HepG2 (cell line): Measurements from ENCODE around the gene CNDP1. TPM values are rescaled to one million over a fixed set of nuclear protein-coding genes. Genes with fewer than 3 reads are reported as not detected.
A peak's percentile ranks its signal among the peaks of the same experiment; 100 is the strongest.

Source experiments
- BORCS8-MEF2B ChIP-seq: sonication (generic); formaldehyde crosslinking; IDR thresholded peaks from 2 replicates; pipeline ENCODE4 v1.8.0; 2022; ENCODE audit warnings: mild to moderate bottlenecking, missing genetic modification reagents
- HIVEP1 ChIP-seq: sonication (generic); formaldehyde crosslinking; IDR thresholded peaks from 2 replicates; pipeline ENCODE4 v1.4.0; 2020; ENCODE audit warnings: mild to moderate bottlenecking, missing genetic modification reagents
- KDM4B ChIP-seq: sonication (generic); formaldehyde crosslinking; IDR thresholded peaks from 2 replicates; pipeline ENCODE4 v1.4.0; 2020; ENCODE audit warnings: missing genetic modification reagents
- NFYC ChIP-seq: IDR thresholded peaks from 2 replicates; pipeline ENCODE4 v1.6.1; 2016; ENCODE audit warnings: missing genetic modification reagents, missing compliant biosample characterization
- NR2F2 ChIP-seq: IDR thresholded peaks from 2 replicates; pipeline ENCODE4 v1.6.1; 2012; ENCODE audit warnings: low read depth, inconsistent platforms, borderline replicate concordance
- POGZ ChIP-seq: sonication (generic); formaldehyde crosslinking; IDR thresholded peaks from 2 replicates; pipeline ENCODE4 v1.4.0; 2020; ENCODE audit warnings: mild to moderate bottlenecking, missing genetic modification reagents
- REST ChIP-seq, 2 experiments: IDR thresholded peaks; 2 replicates each; pipeline ENCODE4 v1.6.1; 2011 to 2012; ENCODE audit warnings: low read length in 2 of 2, borderline replicate concordance in 1 of 2, low read depth in 1 of 2, mild to moderate bottlenecking in 1 of 2, moderate library complexity in 1 of 2
- RORA ChIP-seq: sonication (generic); formaldehyde crosslinking; IDR thresholded peaks from 2 replicates; pipeline ENCODE4 v1.5.0; 2020; ENCODE audit warnings: mild to moderate bottlenecking, missing genetic modification reagents, moderate library complexity
- RXRA ChIP-seq: sonication (generic); formaldehyde crosslinking; IDR thresholded peaks from 2 replicates; pipeline ENCODE4 v1.5.1; 2020; ENCODE audit warnings: missing genetic modification reagents
- SALL1 ChIP-seq: sonication (generic); formaldehyde crosslinking; IDR thresholded peaks from 2 replicates; pipeline ENCODE4 v1.8.0; 2022; ENCODE audit warnings: mild to moderate bottlenecking, missing genetic modification reagents
- SP5 ChIP-seq: IDR thresholded peaks from 2 replicates; pipeline ENCODE4 v1.6.1; 2016; ENCODE audit warnings: low read depth, borderline replicate concordance
- ZNF12 ChIP-seq: sonication (generic); formaldehyde crosslinking; IDR thresholded peaks from 2 replicates; pipeline ENCODE4 v1.5.0; 2020; ENCODE audit warnings: missing genetic modification reagents
- ZNF264 ChIP-seq: sonication (generic); formaldehyde crosslinking; IDR thresholded peaks from 2 replicates; pipeline ENCODE4 v1.4.0; 2020; ENCODE audit warnings: missing genetic modification reagents
- ZNF382 ChIP-seq: sonication (generic); formaldehyde crosslinking; IDR thresholded peaks from 2 replicates; pipeline ENCODE4 v1.5.0; 2020; ENCODE audit warnings: missing genetic modification reagents, mild to moderate bottlenecking, borderline replicate concordance
- polyA plus RNA-seq, 8 experiments: library from polyadenylated mRNA; depleted of rRNA in 3 of 8; stranded (reverse) in 7 of 8; unstranded in 1 of 8; fragments of >200 nt; fragmentation: Illumina TruSeq in 4 of 8; extraction: Trizol in 4 of 8; gene quantifications; 2 replicates each; pipeline versions ENCODE4 v1.2.1 to v1.2.3, GENCODE V29; 2011 to 2016; ENCODE audit warnings: low read depth in 4 of 8, missing spikeins in 1 of 8, mixed read lengths in 1 of 8; ENCODE audit not compliant: insufficient read depth in 1 of 8
- total RNA-seq, 5 experiments: library from RNA; depleted of rRNA; stranded (reverse); fragments of >200 nt; fragmentation: Illumina TruSeq; extraction: Trizol; gene quantifications; 2 replicates each; pipeline ENCODE4 v1.2.3, GENCODE V29; 2016; ENCODE audit warnings: low read depth in 1 of 5
- TF ChIP-seq, protein P1 (sequence below), 2 experiments: sonication (generic) in 1 of 2; formaldehyde crosslinking in 1 of 2; IDR thresholded peaks; 2 replicates each; pipeline versions ENCODE4 v1.4.0 to v1.6.1; 2016 to 2020; ENCODE audit warnings: borderline replicate concordance in 1 of 2, low read depth in 1 of 2, mild to moderate bottlenecking in 1 of 2, missing genetic modification reagents in 1 of 2
- TF ChIP-seq, protein P2 (sequence below): sonication (generic); formaldehyde crosslinking; IDR thresholded peaks from 2 replicates; pipeline ENCODE4 v1.5.0; 2020; ENCODE audit warnings: missing genetic modification reagents
- TF ChIP-seq, protein P3 (sequence below): sonication (generic); formaldehyde crosslinking; conservative IDR thresholded peaks from 2 replicates; pipeline ENCODE4 v1.8.0; 2022; ENCODE audit warnings: low read depth, missing genetic modification reagents

Gene CNDP1
- total and polyA plus RNA-seq, 2 of the 13 experiments (the other 11 are each of a cell fraction or from before 2014, with no cell fraction given), result 0.01 TPM; not detected in 1

DNA sequence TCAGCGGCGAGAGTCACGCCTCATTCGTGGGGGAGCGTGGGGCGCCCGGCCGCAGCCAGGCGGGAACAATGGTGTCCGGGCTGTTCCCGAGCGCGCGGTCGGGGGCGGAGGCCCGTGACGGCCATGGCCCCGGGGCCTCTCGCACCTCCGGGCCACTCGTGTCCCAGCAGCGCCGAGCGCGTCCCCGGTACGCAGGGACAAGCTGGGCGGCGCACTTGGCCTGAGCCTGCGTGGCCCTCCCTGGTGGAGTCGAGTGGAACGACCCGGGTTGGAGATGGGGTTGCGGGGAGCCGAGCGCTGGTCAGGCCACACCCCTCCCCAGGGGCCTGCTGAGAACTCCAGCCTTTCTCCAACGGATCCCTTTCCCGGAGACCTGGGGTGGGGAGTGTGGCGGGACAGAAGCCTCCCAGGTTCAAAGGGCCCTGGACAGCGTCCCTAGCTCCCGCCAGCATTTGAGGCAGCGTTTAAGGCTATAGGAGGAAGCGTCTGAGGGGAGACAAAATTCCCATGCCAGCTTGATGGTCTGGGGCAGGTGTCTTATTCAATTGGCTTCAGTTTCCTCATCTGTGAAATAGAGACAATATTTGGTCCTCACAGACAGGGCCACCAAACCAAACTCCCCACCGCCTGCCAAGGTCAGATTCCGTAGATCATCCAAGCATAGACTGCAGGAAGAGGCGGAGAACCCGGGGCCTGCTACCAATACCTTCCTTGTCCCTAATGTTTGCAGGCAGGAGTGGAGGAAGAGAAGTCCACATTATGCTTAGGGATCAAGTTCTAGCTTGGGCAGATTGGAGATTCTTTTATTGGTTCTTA, 37.6 kb upstream of the CNDP1 start (continued):
- TF ChIP-seq, protein P1, sequence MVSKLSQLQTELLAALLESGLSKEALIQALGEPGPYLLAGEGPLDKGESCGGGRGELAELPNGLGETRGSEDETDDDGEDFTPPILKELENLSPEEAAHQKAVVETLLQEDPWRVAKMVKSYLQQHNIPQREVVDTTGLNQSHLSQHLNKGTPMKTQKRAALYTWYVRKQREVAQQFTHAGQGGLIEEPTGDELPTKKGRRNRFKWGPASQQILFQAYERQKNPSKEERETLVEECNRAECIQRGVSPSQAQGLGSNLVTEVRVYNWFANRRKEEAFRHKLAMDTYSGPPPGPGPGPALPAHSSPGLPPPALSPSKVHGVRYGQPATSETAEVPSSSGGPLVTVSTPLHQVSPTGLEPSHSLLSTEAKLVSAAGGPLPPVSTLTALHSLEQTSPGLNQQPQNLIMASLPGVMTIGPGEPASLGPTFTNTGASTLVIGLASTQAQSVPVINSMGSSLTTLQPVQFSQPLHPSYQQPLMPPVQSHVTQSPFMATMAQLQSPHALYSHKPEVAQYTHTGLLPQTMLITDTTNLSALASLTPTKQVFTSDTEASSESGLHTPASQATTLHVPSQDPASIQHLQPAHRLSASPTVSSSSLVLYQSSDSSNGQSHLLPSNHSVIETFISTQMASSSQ (IDR thresholded peaks at IDR 0.05; ENCODE audit: low read depth), result no peak
- TF ChIP-seq, protein P1 (CRISPR knock-in tag; IDR thresholded peaks at IDR 0.05; ENCODE audit: borderline replicate concordance), result peak; percentile 18; the same call in 1 of the 2 replicates
- TF ChIP-seq SP5 (CRISPR knock-in tag), result peak; percentile 92
- TF ChIP-seq SALL1 (CRISPR knock-in tag), result no peak
- TF ChIP-seq ZNF264 (CRISPR knock-in tag), result no peak
- TF ChIP-seq NFYC (CRISPR knock-in tag), result no peak
- no peak for TF ChIP-seq HIVEP1 (CRISPR knock-in tag)
- TF ChIP-seq POGZ, result no peak
- TF ChIP-seq KDM4B (CRISPR knock-in tag), result no peak
- TF ChIP-seq ZNF382 (CRISPR knock-in tag), result no peak
- no peak for TF ChIP-seq RXRA (CRISPR knock-in tag)
- no peak for TF ChIP-seq REST (IDR thresholded peaks at IDR 0.05; ENCODE audit: borderline replicate concordance in 1 of 2, low read depth in 1 of 2, low read length in 2 of 2)
- 0 out of 2 replicates have a peak, but pooled peaks have one; percentile 33 for TF ChIP-seq ZNF12 (CRISPR knock-in tag)
- peak; percentile 45; the same call in 1 of the 2 replicates for TF ChIP-seq BORCS8-MEF2B
- no peak for TF ChIP-seq RORA (CRISPR knock-in tag)
- TF ChIP-seq, protein P2, sequence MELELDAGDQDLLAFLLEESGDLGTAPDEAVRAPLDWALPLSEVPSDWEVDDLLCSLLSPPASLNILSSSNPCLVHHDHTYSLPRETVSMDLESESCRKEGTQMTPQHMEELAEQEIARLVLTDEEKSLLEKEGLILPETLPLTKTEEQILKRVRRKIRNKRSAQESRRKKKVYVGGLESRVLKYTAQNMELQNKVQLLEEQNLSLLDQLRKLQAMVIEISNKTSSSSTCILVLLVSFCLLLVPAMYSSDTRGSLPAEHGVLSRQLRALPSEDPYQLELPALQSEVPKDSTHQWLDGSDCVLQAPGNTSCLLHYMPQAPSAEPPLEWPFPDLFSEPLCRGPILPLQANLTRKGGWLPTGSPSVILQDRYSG, result no peak
- no peak; the same call in 1 of the 2 replicates for TF ChIP-seq NR2F2
- TF ChIP-seq, protein P3, sequence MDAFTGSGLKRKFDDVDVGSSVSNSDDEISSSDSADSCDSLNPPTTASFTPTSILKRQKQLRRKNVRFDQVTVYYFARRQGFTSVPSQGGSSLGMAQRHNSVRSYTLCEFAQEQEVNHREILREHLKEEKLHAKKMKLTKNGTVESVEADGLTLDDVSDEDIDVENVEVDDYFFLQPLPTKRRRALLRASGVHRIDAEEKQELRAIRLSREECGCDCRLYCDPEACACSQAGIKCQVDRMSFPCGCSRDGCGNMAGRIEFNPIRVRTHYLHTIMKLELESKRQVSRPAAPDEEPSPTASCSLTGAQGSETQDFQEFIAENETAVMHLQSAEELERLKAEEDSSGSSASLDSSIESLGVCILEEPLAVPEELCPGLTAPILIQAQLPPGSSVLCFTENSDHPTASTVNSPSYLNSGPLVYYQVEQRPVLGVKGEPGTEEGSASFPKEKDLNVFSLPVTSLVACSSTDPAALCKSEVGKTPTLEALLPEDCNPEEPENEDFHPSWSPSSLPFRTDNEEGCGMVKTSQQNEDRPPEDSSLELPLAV, result no peak
